ENCODE results near the gene CAMK4. TPM values are rescaled to one million over a fixed set of nuclear protein-coding genes. Genes with fewer than 3 reads are reported as not detected.

Gene CAMK4
- total RNA-seq, 1 experiment from 2014 or later, result 20.7 TPM

- no peak for DNase-seq (ENCODE audit: low read depth, low spot score)
- in situ Hi-C loops (cut with HindIII; ENCODE audit: low pct_unique_long_range_greater_than_20kb, low sequenced_read_pairs), result no loop called here
These were observed 288.9 kb downstream of the CAMK4 start for GRCh38 chr5:111513131-111513520.

- in situ Hi-C loops (cut with HindIII; ENCODE audit: low pct_unique_long_range_greater_than_20kb, low sequenced_read_pairs), result no loop called here
These were observed 289.9 kb downstream of the CAMK4 start for GRCh38 chr5:111514087-111514486.

GRCh38 chr5:111517853-111518501, 293.8 kb downstream of the CAMK4 start:
- in situ Hi-C loops (cut with HindIII; ENCODE audit: low pct_unique_long_range_greater_than_20kb, low sequenced_read_pairs), result no loop called here
- DNase-seq (ENCODE audit: low read depth, low spot score), result no peak

More at GRCh38 chr5:111514087-111514486, 289.9 kb downstream of the CAMK4 start:
- no peak for DNase-seq (ENCODE audit: low read depth, low spot score)

- in situ Hi-C loops (cut with HindIII; ENCODE audit: low pct_unique_long_range_greater_than_20kb, low sequenced_read_pairs), result no loop called here
These were observed 294.6 kb downstream of the CAMK4 start for GRCh38 chr5:111518777-111519176.

GRCh38 chr5:111520908-111521307, 296.7 kb downstream of the CAMK4 start:
- DNase-seq (ENCODE audit: low read depth, low spot score), result no peak
- in situ Hi-C loops (cut with HindIII; ENCODE audit: low pct_unique_long_range_greater_than_20kb, low sequenced_read_pairs), result no loop called here

More at GRCh38 chr5:111518777-111519176, 294.6 kb downstream of the CAMK4 start:
- no peak for DNase-seq (ENCODE audit: low read depth, low spot score)

GRCh38 chr5:111528056-111528455, 303.9 kb downstream of the CAMK4 start:
- in situ Hi-C loops (cut with HindIII; ENCODE audit: low pct_unique_long_range_greater_than_20kb, low sequenced_read_pairs), result no loop called here
- no peak for DNase-seq (ENCODE audit: low read depth, low spot score)

GRCh38 chr5:111530298-111530740, 306.1 kb downstream of the CAMK4 start:
- DNase-seq (ENCODE audit: low read depth, low spot score), result peak; percentile 45
- in situ Hi-C loops (cut with HindIII; ENCODE audit: low pct_unique_long_range_greater_than_20kb, low sequenced_read_pairs), result no loop called here

GRCh38 chr5:111532886-111533582, 308.9 kb downstream of the CAMK4 start:
- in situ Hi-C loops (cut with HindIII; ENCODE audit: low pct_unique_long_range_greater_than_20kb, low sequenced_read_pairs), result no loop called here

GRCh38 chr5:111535879-111536549, 311.8 kb downstream of the CAMK4 start:
- in situ Hi-C loops (cut with HindIII; ENCODE audit: low pct_unique_long_range_greater_than_20kb, low sequenced_read_pairs), result no loop called here

More at GRCh38 chr5:111532886-111533582, 308.9 kb downstream of the CAMK4 start:
- no peak for DNase-seq (ENCODE audit: low read depth, low spot score)

GRCh38 chr5:111537141-111538024, 313.2 kb downstream of the CAMK4 start:
- in situ Hi-C loops (cut with HindIII; ENCODE audit: low pct_unique_long_range_greater_than_20kb, low sequenced_read_pairs), result no loop called here
- no peak for DNase-seq (ENCODE audit: low read depth, low spot score)

More at GRCh38 chr5:111535879-111536549, 311.8 kb downstream of the CAMK4 start:
- no peak for DNase-seq (ENCODE audit: low read depth, low spot score)

Other genes starting within 250 kb of the CAMK4 start
- gene TSLP, start 152.7 kb upstream of the CAMK4 start, total RNA-seq (2014; rRNA removed; shearing (Covaris generic)), result 0.13 TPM in 1 of 2 replicates, not detected in the other
- gene WDR36, start 132.0 kb upstream of the CAMK4 start, total RNA-seq (2014; rRNA removed; shearing (Covaris generic)), result 71.6 and 77.1 TPM in 2 replicates